ENCODE data around the gene RCC2. TPM values are rescaled to one million over a fixed set of nuclear protein-coding genes. Genes with fewer than 3 reads are reported as not detected.

Gene RCC2
- total and polyA plus RNA-seq, 2 of the 4 experiments (the other 2 are of a cell fraction): 24.0 to 38.9 TPM

- dilution Hi-C loops (cut with HindIII; ENCODE audit: low sequenced_read_pairs, unreplicated experiment): no loop called here
- Histone ChIP-seq H3K9me1 (ENCODE audit: insufficient read depth, low read length) (no peaks in the 10 kb centered on the region; the same call in 1 of the 2 replicates), H2BK5ac (ENCODE audit: low read depth, low read length, poor library complexity, severe bottlenecking) (no peak overlapping the region), H3K27me3 (ENCODE audit: control insufficient read depth, insufficient read depth, low read length) (peaks cover 3% of the 10 kb centered on the region; the same call in 1 of the 2 replicates), H4K20me1 (ENCODE audit: insufficient read depth, low read length) (peaks cover 8% of the 10 kb centered on the region), H3K4ac (ENCODE audit: low read depth, low read length) (no peak overlapping the region), H3K23ac (ENCODE audit: low read depth, low read length) (no peak overlapping the region), H3K4me3 (ENCODE audit: insufficient read depth, low read depth, low read length) (no peak overlapping the region), H3K4me1 (ENCODE audit: control insufficient read depth, insufficient read depth, low read length) (peaks cover 2% of the 10 kb centered on the region; the same call in 1 of the 2 replicates), H2AK5ac (ENCODE audit: low read depth, low read length) (no peak overlapping the region), H2BK15ac (ENCODE audit: low read depth, low read length) (no peak overlapping the region), H3K9me3 (ENCODE audit: control insufficient read depth, insufficient read depth, low read length) (no peaks in the 10 kb centered on the region), H4K5ac (ENCODE audit: low read depth, low read length) (no peak overlapping the region), H4K91ac (ENCODE audit: insufficient read depth, low read depth, low read length) (no peak overlapping the region), H3K36me3 (ENCODE audit: control insufficient read depth, insufficient read depth, low read length) (no peaks in the 10 kb centered on the region), H2AFZ (replicated peaks; ENCODE audit: low read length, poor library complexity) (no peak overlapping the region), H3K9ac (ENCODE audit: low read depth, low read length) (no peak overlapping the region), H2BK20ac (ENCODE audit: low read depth, low read length) (no peak overlapping the region), H3K27ac (ENCODE audit: insufficient read depth, low read length) (no peak overlapping the region), H2AK9ac (replicated peaks; ENCODE audit: low read depth, low read length, poor library complexity) (no peak overlapping the region), H3K79me1 (ENCODE audit: low read depth in 1 of 2, low read length in 2 of 2) (no peaks in the 10 kb centered on the region), H4K8ac (ENCODE audit: low read depth in 2 of 2, low read length in 2 of 2) (no peak overlapping the region), H3K4me2 (ENCODE audit: low read depth, low read length) (no peak overlapping the region), H3K14ac (replicated peaks; ENCODE audit: low read depth, low read length) (no peak overlapping the region), H3K56ac (ENCODE audit: extremely low read depth, insufficient read depth, low read length) (no peak overlapping the region), H2BK120ac (ENCODE audit: low read depth, low read length) (no peak overlapping the region), H3K18ac (ENCODE audit: low read depth, low read length) (no peak overlapping the region)
- ATAC-seq (ENCODE audit: low read depth): no peak
- no TSS peak for BruUV-seq (replicated peaks)
- WGBS, 2 experiments (ENCODE audit: extremely low coverage in 2 of 2, insufficient read length in 1 of 2): 20% methylated on average over 1 of the region's 4 CpGs; no CpG with 5 or more reads in 1 of the 2 experiments
- intact Hi-C loops (cut with micrococcal nuclease): no loop called here
- in situ Hi-C loops (cut with MboI; ENCODE audit: low sequenced_read_pairs): no loop called here
- DNase-seq: no peak
- POLR2A ChIA-PET (ENCODE audit: unreplicated experiment): no interaction called here
- TF ChIP-seq RCOR1 (IDR thresholded peaks at IDR 0.05; ENCODE audit: insufficient replicate concordance, low read length) (no peak), RFX5 (IDR thresholded peaks at IDR 0.05; ENCODE audit: low read depth, low read length) (no peak), NFE2L2 (IDR thresholded peaks at IDR 0.05; ENCODE audit: low read depth, low read length) (no peak), CTCF (conservative IDR thresholded peaks at IDR 0.05; ENCODE audit: low read depth, low read length) (no peak), CEBPB (IDR thresholded peaks at IDR 0.05; ENCODE audit: low read depth, low read length) (no peak), MAZ (IDR thresholded peaks at IDR 0.05; ENCODE audit: borderline replicate concordance, low read depth, low read length) (no peak), MAFK (IDR thresholded peaks at IDR 0.05; ENCODE audit: low read depth, low read length) (no peak), MXI1 (IDR thresholded peaks at IDR 0.05; ENCODE audit: borderline replicate concordance, low read depth, low read length) (no peak), FOS (IDR thresholded peaks at IDR 0.05; ENCODE audit: low read depth, low read length) (no peak), POLR2A (IDR thresholded peaks at IDR 0.05; ENCODE audit: low read depth, low read length) (no peak), BHLHE40 (IDR thresholded peaks at IDR 0.05; ENCODE audit: low read depth, low read length) (no peak), ELK1 (IDR thresholded peaks at IDR 0.05; ENCODE audit: borderline replicate concordance, low read depth, low read length) (no peak), SMC3 (IDR thresholded peaks at IDR 0.05; ENCODE audit: low read depth, low read length) (no peak), USF2 (IDR thresholded peaks at IDR 0.05; ENCODE audit: low read depth, low read length) (no peak), CHD1 (IDR thresholded peaks at IDR 0.05; ENCODE audit: low read depth, low read length) (no peak), RAD21 (IDR thresholded peaks at IDR 0.05; ENCODE audit: low read length) (no peak)
- CTCF ChIA-PET: no interaction called here
These were observed 37.6 kb downstream of the RCC2 start for GRCh38 chr1:17401841-17402240.
